SIG-M5 (cell line): Measurements from ENCODE around the gene DMRTA2.

Experiments used
- DNase-seq: peaks from one replicate; lab custom pipeline; 2025; lab: John Stamatoyannopoulos, UW

DMRTA2 gene

GRCh38 chr1:50422946-50423669, at the start of gene DMRTA2:
Gene DMRTA2 (minus strand): TSS chr1:50423443. CDS start chr1:50421536, 1,907 bp downstream.
- no peak for DNase-seq

GRCh38 chr1:50471967-50472366, 48.7 kb upstream of the DMRTA2 start:
- no peak for DNase-seq

- DNase-seq = no peak
Measured at GRCh38 chr1:50462964-50463363, 39.7 kb upstream of the DMRTA2 start.

GRCh38 chr1:50458507-50458906, 35.3 kb upstream of the DMRTA2 start:
- peak; percentile 73 for DNase-seq

- DNase-seq = no peak
Measured at GRCh38 chr1:50454911-50455310, 31.7 kb upstream of the DMRTA2 start.

- DNase-seq = no peak
Measured at GRCh38 chr1:50453266-50453665, 30.0 kb upstream of the DMRTA2 start.

- DNase-seq = no peak
Measured at GRCh38 chr1:50452700-50453099, 29.5 kb upstream of the DMRTA2 start.

GRCh38 chr1:50450861-50451653, 27.8 kb upstream of the DMRTA2 start:
- DNase-seq = no peak

- DNase-seq = no peak
Measured at GRCh38 chr1:50447961-50448360, 24.7 kb upstream of the DMRTA2 start.

GRCh38 chr1:50441183-50441582, 17.9 kb upstream of the DMRTA2 start:
- no peak for DNase-seq

GRCh38 chr1:50438945-50439344, 15.7 kb upstream of the DMRTA2 start:
- no peak for DNase-seq

- DNase-seq = no peak
Measured at GRCh38 chr1:50436489-50436888, 13.2 kb upstream of the DMRTA2 start.

GRCh38 chr1:50430010-50430405, 6.8 kb upstream of the DMRTA2 start:
- no peak for DNase-seq

- DNase-seq = no peak
Measured at GRCh38 chr1:50427818-50428779, 4.9 kb upstream of the DMRTA2 start.

GRCh38 chr1:50427086-50427817, 4.0 kb upstream of the DMRTA2 start:
- no peak for DNase-seq

- no peak for DNase-seq
Measured at GRCh38 chr1:50426702-50427085, 3.5 kb upstream of the DMRTA2 start.

- no peak for DNase-seq
Measured at GRCh38 chr1:50426108-50426700, 3.0 kb upstream of the DMRTA2 start.

GRCh38 chr1:50425376-50426107, 2.3 kb upstream of the DMRTA2 start:
- no peak for DNase-seq

GRCh38 chr1:50424884-50425375, 1.7 kb upstream of the DMRTA2 start:
- no peak for DNase-seq
